Stimulated activated CD4-positive, alpha-beta T cell treated with anti-CD3 and anti-CD28 coated beads, Interleukin-4, amount 100 ng/mL, for 1 hour (primary cell): ENCODE measurements around the gene C2CD4C.
"Not testable (repeated sequence)": the region's sequence is repeated elsewhere in the genome, so short reads cannot be mapped to it uniquely, and the experiment has no call there.

Source experiments
- DNase-seq: peaks from one replicate; pipeline ENCODE4 v3.0.0-alpha.2; 2020

Gene C2CD4C

GRCh38 chr19:362154-362553 is 46.8 kb downstream of the C2CD4C start:
- DNase-seq = no peak

GRCh38 chr19:359653-359925 is 49.4 kb downstream of the C2CD4C start:
- DNase-seq = no peak

GRCh38 chr19:355536-355935 is 53.4 kb downstream of the C2CD4C start:
- DNase-seq = not testable (repeated sequence)
